H1 (cell line): ENCODE data around the gene PGPEP1. TPM values are rescaled to one million over a fixed set of nuclear protein-coding genes. Genes with fewer than 3 reads are reported as not detected.

Source experiments
- CTCF ChIP-seq, 3 experiments: IDR thresholded peaks; 1 replicate in 2 of 3; 2 replicates in 1 of 3; pipeline versions ENCODE4 v1.5.1 to v1.6.1; 2011; ENCODE audit warnings: low read length in 3 of 3, mild to moderate bottlenecking in 3 of 3, inconsistent platforms in 2 of 3, low read depth in 1 of 3, moderate library complexity in 1 of 3; ENCODE audit not compliant: insufficient read depth in 1 of 3; ENCODE audit errors: control extremely low read depth in 1 of 3
- KDM4A ChIP-seq: IDR thresholded peaks from one replicate; pipeline ENCODE4 v1.7.1; 2012; ENCODE audit warnings: low read depth, mild to moderate bottlenecking, moderate library complexity, low read length, inconsistent platforms; ENCODE audit not compliant: severe bottlenecking
- POLR2A ChIP-seq, 2 experiments: IDR thresholded peaks; 1 replicate in 1 of 2; 2 replicates in 1 of 2; pipeline ENCODE4 v1.6.1; 2011; ENCODE audit warnings: low read depth in 2 of 2, low read length in 2 of 2, mild to moderate bottlenecking in 2 of 2; ENCODE audit errors: control extremely low read depth in 1 of 2
- TCF12 ChIP-seq: IDR thresholded peaks from 2 replicates; pipeline ENCODE4 v1.6.1; 2011; ENCODE audit warnings: low read depth, mild to moderate bottlenecking, low read length
- ZNF274 ChIP-seq: IDR thresholded peaks from 2 replicates; pipeline ENCODE4 v1.7.0; 2012; ENCODE audit warnings: low read length, borderline replicate concordance; ENCODE audit errors: extremely low read depth
- polyA plus RNA-seq, 7 experiments: library from polyadenylated mRNA; depleted of rRNA in 3 of 7; stranded (reverse) in 5 of 7; unstranded in 2 of 7; fragments of >200 nt in 5 of 7; fragments of 200-250 nt in 2 of 7; gene quantifications; 1 replicate in 5 of 7; 2 replicates in 1 of 7; 4 replicates in 1 of 7; pipeline versions ENCODE4 v1.2.1 to v1.2.3, GENCODE V29; 2011 to 2013; ENCODE audit warnings: missing spikeins in 2 of 7, mixed read lengths in 2 of 7
- total RNA-seq: library from RNA; stranded (reverse); fragmentation: NEBNext Ultra II Directional; extraction: Animal tissue kit (Norgen Biotek cat#: 25700); gene quantifications from 2 replicates; pipeline ENCODE4 v1.2.1, GENCODE V29; 2021

Gene PGPEP1
- total and polyA plus RNA-seq, 2 of the 8 experiments (the other 6 are each of a cell fraction or from before 2014, with no cell fraction given) = 17.0 to 33.4 TPM

- TF ChIP-seq CTCF (IDR thresholded peaks at IDR 0.05; ENCODE audit: control extremely low read depth in 1 of 3, insufficient read depth in 1 of 3, low read depth in 1 of 3, low read length in 3 of 3) = peak in 2 of 3 experiments; percentile 4 to 7; a peak in 2 of 4 replicates
- no peak for TF ChIP-seq KDM4A
- no peak for TF ChIP-seq TCF12
- TF ChIP-seq POLR2A (IDR thresholded peaks at IDR 0.05; ENCODE audit: control extremely low read depth in 1 of 2, low read depth in 2 of 2, low read length in 2 of 2) = 0 out of 3 replicates have a peak, but pooled peaks of 1 of the 2 experiments have one; percentile 1
- no peak for TF ChIP-seq ZNF274
These were observed 831 bp downstream of the PGPEP1 start (continued) for GRCh38 chr19:18340990-18341868.
